ACC112 (cell line): Measurements from ENCODE around the gene PRUNE2.
A peak's percentile ranks its signal among the peaks of the same experiment; 100 is the strongest.
"Not testable (repeated sequence)": the region's sequence is repeated elsewhere in the genome, so short reads cannot be mapped to it uniquely, and the experiment has no call there.

ENCODE experiments used
- H2AFZ ChIP-seq: fragments of 200-600 bp; sonication (generic); one replicate; pipeline ENCODE4 v1.6.0; 2017; ENCODE audit warnings: antibody characterized with exemption, low read length; ENCODE audit not compliant: unreplicated experiment
- H3K27ac ChIP-seq: fragments of 200-600 bp; sonication (generic); 2 replicates; pipeline ENCODE4 v1.5.1; 2014; ENCODE audit warnings: low read depth, mild to moderate bottlenecking, antibody characterized with exemption, low read length, moderate library complexity
- H3K27me3 ChIP-seq: fragments of 200-600 bp; sonication (generic); 2 replicates; pipeline ENCODE4 v1.6.1; 2014; ENCODE audit warnings: mild to moderate bottlenecking, antibody characterized with exemption, low read length, moderate library complexity, mixed read lengths; ENCODE audit not compliant: insufficient read depth
- H3K36me3 ChIP-seq: fragments of 200-600 bp; sonication (generic); 2 replicates; pipeline ENCODE4 v1.6.1; 2016; ENCODE audit warnings: mild to moderate bottlenecking, antibody characterized with exemption, low read length, moderate library complexity, mixed read lengths; ENCODE audit not compliant: insufficient read depth
- H3K4me1 ChIP-seq: fragments of 200-600 bp; sonication (generic); one replicate; pipeline ENCODE4 v1.6.1; 2016; ENCODE audit warnings: low read length, mixed read lengths; ENCODE audit not compliant: insufficient read depth, unreplicated experiment, control insufficient read depth
- H3K4me3 ChIP-seq: fragments of 200-600 bp; sonication (generic); 2 replicates; pipeline ENCODE4 v1.5.1; 2014; ENCODE audit warnings: mild to moderate bottlenecking, low read depth, low read length
- H3K79me2 ChIP-seq: fragments of 200-600 bp; sonication (generic); one replicate; pipeline ENCODE4 v1.6.0; 2016; ENCODE audit warnings: low read length; ENCODE audit not compliant: control insufficient read depth, unreplicated experiment, insufficient read depth

Gene PRUNE2

DNA sequence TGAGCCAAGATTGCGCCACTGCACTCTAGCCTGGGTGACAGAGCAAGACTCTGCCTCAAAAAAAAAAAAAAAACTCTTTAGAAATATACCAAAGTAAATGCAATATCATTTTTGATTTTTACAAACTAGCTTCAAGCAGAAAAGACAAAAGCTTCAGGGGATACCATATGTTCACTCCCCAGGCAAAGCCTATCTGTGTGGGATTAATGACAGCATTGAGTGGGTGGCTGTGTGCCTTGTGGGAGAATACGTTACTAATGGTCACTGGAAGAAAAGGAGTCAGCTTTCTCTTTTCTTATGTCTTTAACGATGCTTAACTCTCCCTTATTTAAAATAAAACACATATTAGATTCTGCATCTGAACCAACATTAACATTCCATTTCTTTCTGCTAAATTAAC lies 139.8 kb downstream of the PRUNE2 start:
- Histone ChIP-seq H3K79me2 (no peaks in the 10 kb centered on the region), H3K4me3 (no peak overlapping the region), H2AFZ (no peak overlapping the region), H3K27me3 (no peaks in the 10 kb centered on the region), H3K27ac (no peak overlapping the region), H3K4me1 (peaks cover 6% of the 10 kb centered on the region), H3K36me3 (no peaks in the 10 kb centered on the region)

DNA sequence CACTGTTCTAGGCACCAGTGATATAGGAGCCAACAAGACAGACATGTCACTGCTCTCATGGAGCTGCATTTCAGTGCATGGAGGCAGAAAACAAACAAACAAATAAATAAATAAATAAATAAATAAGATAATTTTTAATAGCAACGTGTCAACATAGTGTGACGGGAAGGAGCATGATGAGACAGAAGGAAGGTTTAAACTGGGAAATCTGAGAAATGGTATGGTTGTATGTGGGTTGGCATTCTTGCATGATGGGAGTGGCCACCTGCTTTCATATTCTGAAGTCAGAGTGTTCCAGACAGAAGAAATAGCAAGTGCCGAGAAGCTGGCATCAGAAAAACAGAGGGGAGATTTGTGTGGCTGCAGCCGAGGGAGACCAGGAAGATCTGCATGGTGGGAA lies 141.8 kb downstream of the PRUNE2 start, which contains the start of gene PCA3:
PCA3 (plus strand) TSS at position 301 of the 400 bp plus-strand sequence.
- H3K36me3 ChIP-seq: no peaks in the 10 kb centered on the region
- peaks cover 6% of the 10 kb centered on the region for H3K4me1 ChIP-seq
- H3K79me2 ChIP-seq: no peaks in the 10 kb centered on the region
- H2AFZ ChIP-seq: no peak within 1 kb of the TSS
- H3K27me3 ChIP-seq: no peaks in the 10 kb centered on the region
- H3K27ac ChIP-seq: no peak within 1 kb of the TSS
- H3K4me3 ChIP-seq: no peak within 1 kb of the TSS

DNA sequence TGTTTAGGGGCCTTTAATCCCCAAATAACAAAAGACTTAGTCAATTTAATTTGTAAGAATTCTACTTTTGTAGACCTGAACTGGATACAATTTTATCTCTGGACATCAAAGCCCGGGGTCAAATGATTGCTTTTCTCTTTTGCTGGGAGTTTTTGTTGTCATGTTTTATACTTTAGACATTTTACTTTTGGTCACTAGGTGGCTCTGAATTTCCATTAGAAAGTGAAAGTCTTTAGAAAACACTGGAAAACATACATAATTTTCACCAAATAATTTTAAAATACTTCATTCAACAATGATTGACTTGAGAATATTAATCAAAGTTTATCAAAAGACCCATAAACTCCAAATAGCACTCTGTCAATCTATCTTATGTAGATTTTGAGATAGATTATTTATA lies 144.5 kb downstream of the PRUNE2 start:
- Histone ChIP-seq H3K27ac (no peak overlapping the region), H3K79me2 (no peaks in the 10 kb centered on the region), H3K4me1 (peaks cover 6% of the 10 kb centered on the region), H3K4me3 (no peak overlapping the region), H2AFZ (peak overlapping the region; percentile 67), H3K36me3 (no peaks in the 10 kb centered on the region), H3K27me3 (no peaks in the 10 kb centered on the region)

DNA sequence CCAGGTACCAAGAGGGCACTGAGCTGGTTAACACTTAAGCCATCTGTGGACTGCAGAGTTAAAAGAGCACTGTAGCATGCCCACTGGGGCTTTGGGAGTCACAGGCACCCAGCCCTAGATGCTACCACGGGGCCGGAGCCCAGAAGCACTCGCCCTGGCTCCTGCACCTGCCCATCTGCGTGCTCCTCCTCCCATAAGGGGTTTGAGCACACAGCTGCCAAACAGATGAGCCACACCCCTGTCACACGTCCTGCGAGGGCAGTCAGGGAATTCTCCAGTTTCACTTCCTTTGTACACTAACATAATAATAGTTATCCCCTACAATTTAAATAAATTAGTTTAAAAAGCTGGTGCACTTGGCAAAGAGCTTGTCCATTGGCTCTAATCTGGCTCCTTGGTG lies 146.2 kb downstream of the PRUNE2 start:
- Histone ChIP-seq H3K79me2 (no peaks in the 10 kb centered on the region), H3K27me3 (no peaks in the 10 kb centered on the region), H2AFZ (no peak overlapping the region), H3K4me3 (no peak overlapping the region), H3K4me1 (peaks cover 14% of the 10 kb centered on the region), H3K36me3 (no peaks in the 10 kb centered on the region), H3K27ac (no peak overlapping the region)

DNA sequence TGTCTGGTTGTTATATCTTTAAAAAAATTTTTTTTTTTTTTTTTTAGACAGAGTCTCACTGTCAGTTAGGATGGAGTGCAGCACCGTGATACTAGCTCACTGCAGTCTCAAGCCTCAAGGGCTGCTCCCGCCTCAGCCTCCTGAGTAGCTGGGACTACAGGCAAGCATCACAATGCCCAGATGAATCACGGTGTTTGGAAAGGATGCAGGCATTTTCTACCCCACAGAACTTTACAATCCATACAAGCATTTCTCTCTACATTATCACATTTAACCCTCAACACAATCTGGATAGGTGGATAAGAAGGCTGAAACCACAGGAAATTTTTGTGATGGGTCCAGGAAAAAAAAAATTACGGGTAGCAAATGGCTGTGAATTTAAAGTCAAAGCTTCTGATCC lies 147.4 kb downstream of the PRUNE2 start:
- H3K36me3 ChIP-seq: no peaks in the 10 kb centered on the region
- H2AFZ ChIP-seq: no peak overlapping the region
- H3K27ac ChIP-seq: no peak overlapping the region
- H3K79me2 ChIP-seq: no peaks in the 10 kb centered on the region
- peaks cover 14% of the 10 kb centered on the region for H3K4me1 ChIP-seq
- H3K4me3 ChIP-seq: no peak overlapping the region
- no peaks in the 10 kb centered on the region for H3K27me3 ChIP-seq

DNA sequence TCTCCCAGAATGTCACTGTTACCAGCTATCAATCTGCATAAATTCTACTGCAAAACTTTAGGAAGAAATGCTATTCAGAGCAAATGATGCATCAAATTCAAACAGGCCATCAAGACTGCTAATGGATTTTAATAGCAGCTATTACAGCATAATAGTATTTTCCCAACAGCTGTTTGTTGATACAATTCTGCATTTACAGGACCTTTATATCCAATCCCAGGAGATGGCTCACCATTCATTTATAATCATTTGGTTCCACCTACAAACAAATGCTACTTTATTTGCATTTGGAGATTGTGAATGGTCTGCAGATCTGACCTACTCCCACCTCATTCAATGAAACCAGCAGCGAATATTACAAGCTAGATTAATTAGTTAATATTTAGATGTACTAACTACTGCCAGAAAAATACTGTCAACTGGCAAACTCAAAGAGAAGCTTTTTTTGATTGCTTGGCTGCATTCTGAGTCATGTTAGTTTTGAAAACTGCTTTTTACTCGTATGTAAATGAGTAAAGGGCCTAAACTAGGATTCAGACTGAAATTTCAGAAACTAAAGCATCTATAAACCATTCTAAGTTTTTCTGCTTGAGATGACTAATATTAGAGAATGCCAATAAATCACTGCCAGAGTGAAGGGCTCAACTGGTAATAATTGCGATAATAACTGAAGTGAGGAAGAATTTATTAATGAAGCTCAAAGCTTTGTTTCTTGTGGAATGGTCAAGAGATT lies 148.8 kb downstream of the PRUNE2 start:
- Histone ChIP-seq H3K27me3 (no peaks in the 10 kb centered on the region), H2AFZ (no peak overlapping the region), H3K4me1 (peaks cover 14% of the 10 kb centered on the region), H3K36me3 (no peaks in the 10 kb centered on the region), H3K27ac (no peak overlapping the region), H3K4me3 (no peak overlapping the region), H3K79me2 (no peaks in the 10 kb centered on the region)

DNA sequence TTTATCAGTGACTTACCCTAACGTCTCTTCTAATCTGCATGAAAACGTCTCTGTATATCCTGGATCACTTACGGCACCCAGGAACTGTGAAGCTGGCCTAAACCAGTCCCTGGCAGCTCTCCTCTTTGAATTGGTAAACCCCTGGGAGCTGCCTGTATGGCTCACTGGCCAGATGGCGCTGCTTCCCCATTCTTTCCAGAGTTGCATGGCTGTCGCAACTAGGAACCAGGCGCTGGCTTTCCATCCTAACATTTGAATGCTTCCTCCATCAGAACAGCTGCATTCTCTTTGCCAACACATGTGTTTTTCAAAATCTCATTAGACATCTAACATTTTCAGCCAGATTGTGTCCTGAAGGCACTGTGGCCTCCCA lies 149.7 kb downstream of the PRUNE2 start:
- Histone ChIP-seq H2AFZ (peak overlapping the region; percentile 4), H3K4me3 (no peak overlapping the region), H3K27me3 (no peaks in the 10 kb centered on the region), H3K27ac (no peak overlapping the region), H3K36me3 (no peaks in the 10 kb centered on the region), H3K4me1 (peaks cover 8% of the 10 kb centered on the region), H3K79me2 (no peaks in the 10 kb centered on the region)

DNA sequence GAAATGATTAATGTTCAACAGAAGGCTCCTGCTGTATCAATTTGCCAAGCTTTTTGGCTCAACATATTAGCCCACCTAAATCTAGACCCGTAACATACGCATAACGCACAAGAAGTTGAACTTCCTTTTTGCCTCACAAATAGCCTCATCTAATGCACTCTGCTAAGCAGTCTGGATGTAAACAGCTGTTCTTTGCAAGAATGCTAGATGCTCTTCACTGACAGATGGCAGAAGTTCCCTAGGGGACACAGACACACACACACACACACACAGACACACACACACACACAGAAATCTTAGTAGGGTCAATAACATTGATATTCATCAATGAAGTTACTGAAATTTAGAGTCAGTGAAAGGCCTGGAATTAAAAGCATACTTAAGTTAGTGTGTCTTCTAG lies 154.9 kb downstream of the PRUNE2 start:
- Histone ChIP-seq H3K79me2 (no peaks in the 10 kb centered on the region), H3K4me1 (peaks cover 8% of the 10 kb centered on the region), H3K27ac (no peak overlapping the region), H3K27me3 (no peaks in the 10 kb centered on the region), H3K36me3 (no peaks in the 10 kb centered on the region), H2AFZ (no peak overlapping the region), H3K4me3 (no peak overlapping the region)

DNA sequence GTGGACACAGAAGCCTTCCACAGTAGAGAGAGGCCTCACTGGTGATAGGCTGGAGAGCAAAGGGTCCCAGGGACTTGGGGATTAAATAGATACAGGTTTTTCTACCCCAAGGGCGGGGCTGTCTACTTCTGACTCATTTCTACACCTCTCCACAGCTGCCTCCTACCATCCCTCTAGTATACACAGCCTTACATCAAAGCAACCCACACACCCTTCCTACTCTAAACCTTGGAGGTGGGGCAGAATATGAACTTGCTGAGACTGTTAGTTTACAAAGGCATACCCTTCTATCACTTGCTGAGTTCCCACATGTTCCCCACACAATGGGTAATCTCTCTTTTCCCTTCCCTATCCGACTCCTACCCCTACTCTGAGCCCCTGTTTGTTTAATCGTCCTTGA lies 161.6 kb downstream of the PRUNE2 start:
- Histone ChIP-seq H3K4me3 (no peak overlapping the region), H3K27ac (no peak overlapping the region), H3K27me3 (no peaks in the 10 kb centered on the region), H2AFZ (no peak overlapping the region), H3K4me1 (no peaks in the 10 kb centered on the region), H3K79me2 (no peaks in the 10 kb centered on the region), H3K36me3 (no peaks in the 10 kb centered on the region)

DNA sequence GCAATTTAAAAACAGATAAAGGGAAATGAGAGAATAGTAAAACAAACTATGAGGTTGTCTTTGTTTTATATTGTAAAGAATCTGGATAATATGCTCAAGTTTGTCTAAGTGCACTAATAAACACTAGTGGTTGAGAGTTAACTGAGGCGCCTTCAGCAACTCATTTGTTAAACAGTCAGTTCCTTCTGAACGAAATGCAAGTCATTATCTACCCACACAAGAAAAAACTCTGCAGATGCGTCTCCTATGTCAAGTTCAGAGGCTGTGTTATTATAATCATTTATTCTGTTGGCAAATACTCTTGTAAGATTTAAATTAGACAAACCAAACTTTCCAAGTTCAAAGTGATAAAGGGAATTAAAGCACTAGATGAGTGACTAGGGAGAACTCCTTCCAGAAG lies 162.0 kb downstream of the PRUNE2 start:
- H3K27me3 ChIP-seq: no peaks in the 10 kb centered on the region
- no peak overlapping the region for H3K27ac ChIP-seq
- H3K4me1 ChIP-seq: no peaks in the 10 kb centered on the region
- H2AFZ ChIP-seq: no peak overlapping the region
- no peaks in the 10 kb centered on the region for H3K79me2 ChIP-seq
- H3K36me3 ChIP-seq: no peaks in the 10 kb centered on the region
- H3K4me3 ChIP-seq: no peak overlapping the region

DNA sequence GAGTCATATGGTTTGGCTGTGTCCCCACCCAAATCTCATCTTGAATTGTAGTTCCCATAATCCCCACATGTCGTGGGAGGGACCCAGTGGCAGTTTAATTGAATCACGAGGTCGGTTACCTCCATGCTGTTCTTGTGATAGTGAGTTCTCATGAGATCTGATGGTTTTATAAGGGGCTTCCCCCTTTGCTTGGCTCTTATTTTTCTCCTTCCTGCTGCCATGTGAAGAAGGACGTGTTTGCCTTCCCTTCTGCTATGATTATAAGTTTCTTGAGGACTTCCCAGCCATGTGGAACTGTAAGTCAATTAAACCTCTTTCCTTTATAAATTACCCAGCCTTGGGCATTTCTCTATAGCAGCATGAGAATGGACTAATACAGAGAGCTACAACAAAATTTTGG lies 163.0 kb downstream of the PRUNE2 start:
- H2AFZ ChIP-seq, H3K27ac ChIP-seq, H3K79me2 ChIP-seq: not testable (repeated sequence)

More for the DNA sequence above, 163.0 kb downstream of the PRUNE2 start:
- H3K4me3 ChIP-seq, H3K27me3 ChIP-seq, H3K4me1 ChIP-seq, H3K36me3 ChIP-seq: not testable (repeated sequence)
